Esophagus muscularis mucosa (tissue), 4 donors: ENCODE measurements around the gene UBE2G1. TPM values are rescaled to one million over a fixed set of nuclear protein-coding genes. Genes with fewer than 3 reads are reported as not detected.

Experiments used
- DNase-seq: peaks from one replicate; pipeline ENCODE4 v3.0.0-alpha.2; 2017; ENCODE audit errors: extremely low spot score
- H3K27ac ChIP-seq, 4 donors: fragments of 200-600 bp; sonication (generic); replicated peaks in 1 of 4; 1 replicate in 3 of 4; 2 replicates in 1 of 4; pipeline ENCODE4 v1.5.1; 2016 to 2019; ENCODE audit warnings: mild to moderate bottlenecking in 1 of 4
- H3K27me3 ChIP-seq, 4 donors: fragments of 200-600 bp; sonication (generic); one replicate each; pipeline versions ENCODE4 v1.5.1 to v1.6.0; 2016 to 2019
- H3K36me3 ChIP-seq, 4 donors: fragments of 200-600 bp; sonication (generic); one replicate each; pipeline ENCODE4 v1.5.1; 2016 to 2019
- H3K4me1 ChIP-seq, 4 donors: fragments of 200-600 bp; sonication (generic); one replicate each; pipeline ENCODE4 v1.5.1; 2016 to 2019
- H3K4me3 ChIP-seq, 4 donors: fragments of 200-600 bp; sonication (generic); 1 replicate in 2 of 4; 2 replicates in 2 of 4; pipeline ENCODE4 v1.5.1; 2016 to 2019; ENCODE audit warnings: mild to moderate bottlenecking in 4 of 4, moderate library complexity in 1 of 4
- H3K9me3 ChIP-seq, 4 donors: fragments of 200-600 bp; sonication (generic); 1 replicate in 3 of 4; 2 replicates in 1 of 4; pipeline ENCODE4 v1.5.1; 2016 to 2019
- CTCF ChIP-seq, 3 experiments: fragments of 200-600 bp in 2 of 3; fragments of 450-650 bp in 1 of 3; sonication (generic) in 2 of 3; IDR thresholded peaks; one replicate each; pipeline ENCODE4 v1.5.1; 2017 to 2019; ENCODE audit warnings: antibody characterized with exemption in 3 of 3, mild to moderate bottlenecking in 2 of 3, moderate library complexity in 1 of 3
- EP300 ChIP-seq: sonication (generic); formaldehyde crosslinking; IDR thresholded peaks from one replicate; pipeline ENCODE4 v1.6.1; 2017; ENCODE audit warnings: antibody characterized with exemption
- POLR2A ChIP-seq: fragments of 450-650 bp; IDR thresholded peaks from one replicate; pipeline ENCODE4 v1.6.1; 2017; ENCODE audit warnings: antibody characterized with exemption, moderate library complexity, mild to moderate bottlenecking, low read depth
- POLR2AphosphoS5 ChIP-seq, 2 donors: sonication (generic); formaldehyde crosslinking; IDR thresholded peaks; one replicate each; pipeline ENCODE4 v1.6.1; 2017; ENCODE audit warnings: antibody characterized with exemption in 2 of 2
- WGBS: methylation state at CpG from one replicate; pipeline ENCODE4 v1.1.5; 2018; 5-methylcytosine and 5-hydroxymethylcytosine counted together
- intact Hi-C: fragments of 100-400 bp; cut with DNase I; formaldehyde crosslinking; loops from one replicate; pipeline ENCODE4 v1.15.1; 2023
- total RNA-seq, 4 donors: library from RNA; depleted of rRNA; stranded (reverse); fragments of >200 nt; gene quantifications; one replicate each; pipeline versions ENCODE4 v1.1.0 to v1.2.1, GENCODE V29; 2016

The UBE2G1 gene
- total RNA-seq, 4 donors from 2014 or later: 53.7 to 84.3 (median 61.2) TPM

GRCh38 chr17:4334776-4335584 lies 31.5 kb downstream of the UBE2G1 start:
- no peak for TF ChIP-seq POLR2AphosphoS5 (IDR thresholded peaks at IDR 0.05)
- TF ChIP-seq POLR2A: no peak
- no peak for TF ChIP-seq CTCF (IDR thresholded peaks at IDR 0.05)
- TF ChIP-seq EP300: no peak
- no peaks in the 10 kb centered on the region for H3K9me3 ChIP-seq
- H3K36me3 ChIP-seq: no peaks in the 10 kb centered on the region
- no peak overlapping the region for H3K4me3 ChIP-seq
- 56% methylated on average over 5 of the region's 5 CpGs for WGBS
- no peaks in the 10 kb centered on the region for H3K27me3 ChIP-seq
- no peak overlapping the region for H3K27ac ChIP-seq
- intact Hi-C loops: no loop called here
- peaks cover 30 to 67% (median 60%) of the 10 kb centered on the region in 4 donors for H3K4me1 ChIP-seq
- no peak for DNase-seq

GRCh38 chr17:4334332-4334731 lies 32.1 kb downstream of the UBE2G1 start:
- intact Hi-C loops: no loop called here
- no peaks in the 10 kb centered on the region for H3K36me3 ChIP-seq
- WGBS: 92% methylated on average over 6 of the region's 6 CpGs
- peaks cover 30 to 72% (median 66%) of the 10 kb centered on the region in 4 donors for H3K4me1 ChIP-seq
- DNase-seq: no peak
- TF ChIP-seq CTCF (IDR thresholded peaks at IDR 0.05) (no peak), POLR2AphosphoS5 (IDR thresholded peaks at IDR 0.05) (no peak), EP300 (no peak), POLR2A (no peak)
- no peaks in the 10 kb centered on the region for H3K9me3 ChIP-seq
- H3K27ac ChIP-seq: no peak overlapping the region
- H3K27me3 ChIP-seq: no peaks in the 10 kb centered on the region
- no peak overlapping the region for H3K4me3 ChIP-seq

- H3K4me1 ChIP-seq: peaks cover 30 to 79% (median 69%) of the 10 kb centered on the region in 4 donors
These were observed 33.4 kb downstream of the UBE2G1 start for GRCh38 chr17:4333041-4333440.

GRCh38 chr17:4332296-4332970 lies 34.0 kb downstream of the UBE2G1 start:
- no peaks in the 10 kb centered on the region for H3K27me3 ChIP-seq
- peaks cover 34 to 78% (median 73%) of the 10 kb centered on the region in 4 donors for H3K4me1 ChIP-seq
- no peak overlapping the region for H3K27ac ChIP-seq
- 73% methylated on average over 6 of the region's 6 CpGs for WGBS
- intact Hi-C loops: no loop called here
- no peak overlapping the region for H3K4me3 ChIP-seq
- no peaks in the 10 kb centered on the region for H3K9me3 ChIP-seq
- no peaks in the 10 kb centered on the region for H3K36me3 ChIP-seq
- DNase-seq: no peak
- TF ChIP-seq EP300 (no peak), CTCF (IDR thresholded peaks at IDR 0.05) (no peak), POLR2A (no peak), POLR2AphosphoS5 (IDR thresholded peaks at IDR 0.05) (no peak)

More at GRCh38 chr17:4333041-4333440, 33.4 kb downstream of the UBE2G1 start:
- no peak for TF ChIP-seq CTCF (IDR thresholded peaks at IDR 0.05)
- no peak for TF ChIP-seq POLR2A
- TF ChIP-seq POLR2AphosphoS5 (IDR thresholded peaks at IDR 0.05): no peak
- no peak for TF ChIP-seq EP300
- H3K27me3 ChIP-seq: no peaks in the 10 kb centered on the region
- no peak overlapping the region for H3K27ac ChIP-seq
- 96% methylated on average over 9 of the region's 9 CpGs for WGBS
- H3K4me3 ChIP-seq: no peak overlapping the region
- H3K9me3 ChIP-seq: no peaks in the 10 kb centered on the region
- intact Hi-C loops: no loop called here
- no peak for DNase-seq
- H3K36me3 ChIP-seq: no peaks in the 10 kb centered on the region
